Nephron (organoid): ENCODE results near the gene C10orf105.

Experiments
- H3K27ac Mint-ChIP-seq, 3 experiments: 2 replicates each; pipeline ENCODE4 v1.8.0; 2020; ENCODE audit warnings: mixed read lengths in 3 of 3, mild to moderate bottlenecking in 2 of 3, moderate library complexity in 1 of 3
- H3K27me3 Mint-ChIP-seq: 2 replicates; pipeline ENCODE4 v1.8.0; 2021; ENCODE audit warnings: low read depth, mild to moderate bottlenecking, moderate library complexity, mixed read lengths
- H3K36me3 Mint-ChIP-seq: 2 replicates; pipeline ENCODE4 v1.8.0; 2020; ENCODE audit warnings: low read depth, mixed read lengths
- H3K4me1 Mint-ChIP-seq: 2 replicates; pipeline ENCODE4 v1.8.0; 2020; ENCODE audit warnings: mixed read lengths
- H3K4me3 Mint-ChIP-seq, 3 experiments: 2 replicates each; pipeline ENCODE4 v1.8.0; 2020; ENCODE audit warnings: mild to moderate bottlenecking in 3 of 3, mixed read lengths in 3 of 3, moderate library complexity in 2 of 3
- H3K9me3 Mint-ChIP-seq: 2 replicates; pipeline ENCODE4 v1.8.0; 2020; ENCODE audit warnings: mixed read lengths
- TF ChIP-seq, protein P1 (sequence below), 3 experiments: fragments of 200-600 bp; sonication (generic); IDR thresholded peaks; one replicate each; pipeline ENCODE4 v1.5.0; 2021; ENCODE audit warnings: antibody characterized with exemption in 3 of 3; ENCODE audit not compliant: unreplicated experiment in 3 of 3

The C10orf105 gene

DNA sequence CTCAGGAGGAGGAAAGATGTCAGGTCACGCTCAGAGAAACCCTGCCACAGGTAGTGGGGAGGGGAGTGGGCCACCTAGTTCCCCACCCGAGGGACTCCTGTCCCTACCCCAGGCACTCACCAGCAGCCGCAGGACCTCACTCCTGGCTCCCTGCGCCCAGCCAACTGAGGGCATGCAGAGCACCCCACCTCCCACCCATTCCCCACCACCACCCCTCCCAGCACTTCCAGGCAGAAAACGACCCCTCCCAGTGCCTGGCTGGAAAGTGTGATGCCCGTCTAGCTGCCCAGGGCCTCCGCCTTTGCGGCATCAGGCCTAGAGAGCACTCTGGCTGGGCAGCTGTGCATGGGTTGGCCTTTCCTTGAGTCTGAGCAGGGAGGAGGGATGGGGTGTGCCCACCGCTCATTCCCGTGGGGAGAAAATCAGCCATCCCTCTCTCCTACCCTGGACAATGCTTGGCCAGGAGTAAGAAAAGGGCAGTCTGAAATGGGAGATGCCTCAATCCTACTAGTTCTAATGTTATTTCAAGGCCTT, 1.3 kb downstream of the C10orf105 start:
- TF ChIP-seq, protein P1, sequence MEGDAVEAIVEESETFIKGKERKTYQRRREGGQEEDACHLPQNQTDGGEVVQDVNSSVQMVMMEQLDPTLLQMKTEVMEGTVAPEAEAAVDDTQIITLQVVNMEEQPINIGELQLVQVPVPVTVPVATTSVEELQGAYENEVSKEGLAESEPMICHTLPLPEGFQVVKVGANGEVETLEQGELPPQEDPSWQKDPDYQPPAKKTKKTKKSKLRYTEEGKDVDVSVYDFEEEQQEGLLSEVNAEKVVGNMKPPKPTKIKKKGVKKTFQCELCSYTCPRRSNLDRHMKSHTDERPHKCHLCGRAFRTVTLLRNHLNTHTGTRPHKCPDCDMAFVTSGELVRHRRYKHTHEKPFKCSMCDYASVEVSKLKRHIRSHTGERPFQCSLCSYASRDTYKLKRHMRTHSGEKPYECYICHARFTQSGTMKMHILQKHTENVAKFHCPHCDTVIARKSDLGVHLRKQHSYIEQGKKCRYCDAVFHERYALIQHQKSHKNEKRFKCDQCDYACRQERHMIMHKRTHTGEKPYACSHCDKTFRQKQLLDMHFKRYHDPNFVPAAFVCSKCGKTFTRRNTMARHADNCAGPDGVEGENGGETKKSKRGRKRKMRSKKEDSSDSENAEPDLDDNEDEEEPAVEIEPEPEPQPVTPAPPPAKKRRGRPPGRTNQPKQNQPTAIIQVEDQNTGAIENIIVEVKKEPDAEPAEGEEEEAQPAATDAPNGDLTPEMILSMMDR (IDR thresholded peaks at IDR 0.05; ENCODE audit: unreplicated experiment in 3 of 3) = no peak
- Mint-ChIP-seq H3K27me3 (peaks cover 23% of the 10 kb centered on the region), H3K27ac (peak overlapping the region; percentile 42 to 93 (median 88)), H3K36me3 (no peaks in the 10 kb centered on the region), H3K9me3 (no peaks in the 10 kb centered on the region), H3K4me1 (peaks cover 46% of the 10 kb centered on the region), H3K4me3 (no peak overlapping the region)

DNA sequence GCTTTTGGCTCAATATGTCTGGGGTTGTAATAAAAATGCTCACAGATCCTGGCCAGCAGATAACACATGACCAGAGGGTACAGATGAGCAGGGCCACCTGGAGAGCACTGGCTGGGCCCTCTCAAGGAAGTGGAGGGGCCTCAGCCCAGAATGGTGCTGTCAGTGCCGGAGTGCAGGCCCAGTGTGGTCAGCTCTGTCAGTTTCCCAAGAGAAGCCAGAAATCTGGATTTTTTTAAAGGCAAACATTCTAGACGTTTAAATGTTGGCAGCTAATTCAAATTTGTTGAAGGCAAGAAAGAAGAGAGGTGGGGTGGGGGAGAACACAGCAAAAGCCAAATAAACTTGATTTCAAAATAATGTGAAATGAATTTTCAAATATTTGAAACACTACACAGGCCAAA, 2.0 kb downstream of the C10orf105 start:
- H3K27ac Mint-ChIP-seq = peak overlapping the region; percentile 42 to 93 (median 88)
- peak overlapping the region in 2 of 3 experiments; percentile 11 to 32 for H3K4me3 Mint-ChIP-seq
- TF ChIP-seq, protein P1 (IDR thresholded peaks at IDR 0.05; ENCODE audit: unreplicated experiment in 3 of 3) = no peak
- H3K36me3 Mint-ChIP-seq = no peaks in the 10 kb centered on the region
- H3K9me3 Mint-ChIP-seq = no peaks in the 10 kb centered on the region
- H3K27me3 Mint-ChIP-seq = peaks cover 20% of the 10 kb centered on the region
- H3K4me1 Mint-ChIP-seq = peaks cover 51% of the 10 kb centered on the region

DNA sequence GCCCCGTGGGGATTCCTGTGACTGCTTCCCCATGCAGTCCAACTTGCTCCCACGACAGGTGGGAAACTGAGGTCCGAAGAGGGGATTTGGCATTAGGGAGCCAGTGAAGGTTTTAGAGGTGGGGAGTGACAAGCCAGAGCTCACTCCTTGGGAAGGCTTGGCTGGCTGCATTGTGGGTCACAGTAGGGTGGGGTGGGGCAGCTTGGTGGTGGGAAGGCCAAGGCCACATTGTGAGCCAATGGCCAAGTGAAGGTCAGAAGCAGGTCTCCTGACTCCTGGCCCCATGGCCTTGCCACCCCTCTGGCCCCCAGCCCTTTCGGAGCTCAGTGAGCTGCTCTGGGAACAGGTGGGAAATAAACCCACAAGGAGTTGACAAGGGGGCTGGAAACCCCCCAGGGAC, 2.5 kb downstream of the C10orf105 start:
- H3K27me3 Mint-ChIP-seq = peaks cover 15% of the 10 kb centered on the region
- no peak overlapping the region for H3K4me3 Mint-ChIP-seq
- no peaks in the 10 kb centered on the region for H3K9me3 Mint-ChIP-seq
- H3K36me3 Mint-ChIP-seq = no peaks in the 10 kb centered on the region
- TF ChIP-seq, protein P1 (IDR thresholded peaks at IDR 0.05; ENCODE audit: unreplicated experiment in 3 of 3) = no peak
- peaks cover 54% of the 10 kb centered on the region for H3K4me1 Mint-ChIP-seq
- peak overlapping the region; percentile 42 to 93 (median 88) for H3K27ac Mint-ChIP-seq

DNA sequence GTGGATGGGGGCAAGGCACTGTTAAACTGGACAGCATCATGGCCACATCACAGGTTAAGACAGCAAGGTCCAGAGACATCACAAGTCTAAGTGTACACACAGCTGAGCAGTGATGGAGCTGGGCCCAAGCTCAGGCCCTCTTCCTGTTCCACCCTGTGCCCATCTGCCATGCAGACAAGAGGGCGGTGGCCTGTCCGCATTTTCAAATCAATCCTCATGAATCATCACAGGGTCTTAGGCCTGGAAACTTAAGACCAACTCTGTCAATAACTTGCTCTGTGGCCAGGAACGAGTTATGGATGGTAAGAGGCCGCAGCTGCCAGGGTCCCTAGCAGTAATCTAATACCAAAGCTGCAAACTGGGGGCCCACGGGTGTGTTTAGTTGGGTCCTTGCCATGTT, 3.2 kb downstream of the C10orf105 start:
- Mint-ChIP-seq H3K27ac (no peak overlapping the region), H3K4me1 (peaks cover 52% of the 10 kb centered on the region), H3K4me3 (no peak overlapping the region), H3K27me3 (peaks cover 15% of the 10 kb centered on the region), H3K9me3 (no peaks in the 10 kb centered on the region), H3K36me3 (no peaks in the 10 kb centered on the region)
- TF ChIP-seq, protein P1 (IDR thresholded peaks at IDR 0.05; ENCODE audit: unreplicated experiment in 3 of 3) = no peak

DNA sequence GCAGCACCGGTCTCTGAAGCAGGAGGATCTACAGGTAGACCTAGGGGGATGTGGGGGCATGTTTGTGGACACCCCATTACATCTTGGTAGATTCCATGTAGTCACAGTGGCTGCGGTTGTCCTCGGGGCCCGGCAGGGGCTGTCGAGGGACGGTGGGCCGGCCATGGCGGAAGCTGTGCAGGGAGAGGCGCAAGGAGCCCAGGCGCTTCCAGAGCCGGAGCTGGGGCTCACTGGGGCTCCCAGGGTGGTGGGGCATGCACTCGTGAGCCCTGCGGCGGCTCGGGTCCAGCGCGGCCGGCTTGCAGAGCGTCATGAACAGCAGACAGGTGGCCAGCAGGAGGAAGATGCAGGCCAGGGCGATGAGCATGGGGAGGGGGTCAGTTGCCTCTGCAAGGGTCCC, 3.7 kb downstream of the C10orf105 start:
- no peak overlapping the region for H3K4me3 Mint-ChIP-seq
- H3K27me3 Mint-ChIP-seq = peaks cover 15% of the 10 kb centered on the region
- no peak overlapping the region for H3K27ac Mint-ChIP-seq
- H3K4me1 Mint-ChIP-seq = peaks cover 50% of the 10 kb centered on the region
- H3K9me3 Mint-ChIP-seq = no peaks in the 10 kb centered on the region
- TF ChIP-seq, protein P1 (IDR thresholded peaks at IDR 0.05; ENCODE audit: unreplicated experiment in 3 of 3) = no peak
- no peaks in the 10 kb centered on the region for H3K36me3 Mint-ChIP-seq

DNA sequence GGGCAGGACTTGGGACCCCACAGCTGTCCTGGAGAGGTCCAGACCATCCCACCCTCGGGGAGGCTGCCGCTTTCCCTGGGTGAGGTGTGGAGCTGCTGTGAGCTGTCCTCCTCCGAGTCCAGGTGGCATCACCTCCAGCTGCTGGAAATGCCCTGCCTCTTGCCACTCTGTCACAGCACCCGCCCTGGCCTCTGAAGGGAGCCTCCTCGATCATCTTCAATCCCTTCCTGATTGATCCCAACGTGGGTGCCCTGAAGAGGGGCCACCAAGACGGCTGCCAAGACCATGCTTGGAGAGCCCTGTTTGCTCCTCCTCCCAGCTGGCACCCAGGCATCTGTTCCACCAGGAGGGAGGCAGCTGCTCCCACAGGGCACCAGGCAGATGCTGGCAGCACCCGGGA, 4.6 kb downstream of the C10orf105 start:
- H3K36me3 Mint-ChIP-seq = no peaks in the 10 kb centered on the region
- H3K27ac Mint-ChIP-seq = no peak overlapping the region
- no peak overlapping the region for H3K4me3 Mint-ChIP-seq
- H3K4me1 Mint-ChIP-seq = peaks cover 42% of the 10 kb centered on the region
- H3K9me3 Mint-ChIP-seq = no peaks in the 10 kb centered on the region
- TF ChIP-seq, protein P1 (IDR thresholded peaks at IDR 0.05; ENCODE audit: unreplicated experiment in 3 of 3) = no peak
- peaks cover 15% of the 10 kb centered on the region for H3K27me3 Mint-ChIP-seq
